K562 (cell line): ENCODE results near the gene CISD3. TPM values are rescaled to one million over a fixed set of nuclear protein-coding genes. Genes with fewer than 3 reads are reported as not detected.

ENCODE experiments used
- ARNT ChIP-seq, 2 experiments: fragments of 450-650 bp; IDR thresholded peaks; 2 replicates each; pipeline ENCODE4 v1.6.1; 2016; ENCODE audit warnings: mild to moderate bottlenecking in 1 of 2
- HDAC8 ChIP-seq: fragments of 450-650 bp; IDR thresholded peaks from 2 replicates; pipeline ENCODE4 v1.6.1; 2016; ENCODE audit warnings: mild to moderate bottlenecking, missing genetic modification characterization, moderate library complexity, missing compliant biosample characterization
- HNRNPLL ChIP-seq: fragments of 200-400 bp; formaldehyde crosslinking; IDR thresholded peaks from 2 replicates; pipeline ENCODE4 v1.6.1; 2017; ENCODE audit warnings: low read length, low read depth, mild to moderate bottlenecking; ENCODE audit not compliant: poor library complexity, severe bottlenecking
- MAFG ChIP-seq: fragments of 450-650 bp; conservative IDR thresholded peaks from 2 replicates; pipeline ENCODE4 v1.6.1; 2016; ENCODE audit warnings: missing genetic modification characterization, missing compliant biosample characterization
- NRF1 ChIP-seq, 2 experiments: fragments of 450-650 bp; IDR thresholded peaks in 1 of 2; conservative IDR thresholded peaks in 1 of 2; 2 replicates each; pipeline ENCODE4 v1.6.1; 2014; ENCODE audit warnings: mild to moderate bottlenecking in 2 of 2
- POLR2A ChIP-seq: fragments of 450-650 bp; conservative IDR thresholded peaks from 2 replicates; pipeline ENCODE4 v1.6.1; 2016
- SREBF2 ChIP-seq: sonication (generic); formaldehyde crosslinking; IDR thresholded peaks from 2 replicates; pipeline ENCODE4 v1.4.0; 2020; ENCODE audit warnings: mild to moderate bottlenecking, missing genetic modification reagents
- TFAM ChIP-seq: fragments of 250-450 bp; sonication (Bioruptor Pico); conservative IDR thresholded peaks from 2 replicates; pipeline ENCODE4 v1.5.0; 2021; ENCODE audit warnings: mild to moderate bottlenecking, moderate library complexity
- U2AF1 ChIP-seq: fragments of 200-400 bp; formaldehyde crosslinking; optimal IDR thresholded peaks from 2 replicates; pipeline ENCODE3; 2017; ENCODE audit warnings: mild to moderate bottlenecking, low read depth, low read length, moderate library complexity
- ZNF551 ChIP-seq: fragments of 250-450 bp; sonication (Bioruptor Pico); IDR thresholded peaks from 2 replicates; pipeline ENCODE4 v1.5.0; 2021; ENCODE audit warnings: mild to moderate bottlenecking, moderate library complexity
- ZNF584 ChIP-seq: fragments of 200-800 bp; sonication (Bioruptor generic); IDR thresholded peaks from 2 replicates; pipeline ENCODE4 v1.6.1; 2016; ENCODE audit warnings: low read depth, mild to moderate bottlenecking, missing genetic modification characterization, missing compliant biosample characterization
- ZNF696 ChIP-seq: fragments of 250-450 bp; sonication (Bioruptor Pico); conservative IDR thresholded peaks from 2 replicates; pipeline ENCODE4 v1.4.0; 2020; ENCODE audit warnings: mild to moderate bottlenecking, moderate library complexity
- ZNF707 ChIP-seq: fragments of 250-450 bp; sonication (Bioruptor Pico); conservative IDR thresholded peaks from 2 replicates; pipeline ENCODE4 v1.8.0; 2022; ENCODE audit warnings: inconsistent platforms, mild to moderate bottlenecking, moderate library complexity
- ZNF75A ChIP-seq: fragments of 450-650 bp; formaldehyde crosslinking; IDR thresholded peaks from 2 replicates; pipeline ENCODE4 v1.4.0; 2020; ENCODE audit warnings: mild to moderate bottlenecking
- polyA plus RNA-seq, 8 experiments: library from polyadenylated mRNA; depleted of rRNA in 4 of 8; stranded (reverse) in 5 of 8; unstranded in 3 of 8; fragments of >200 nt; fragmentation: Nextera tagmentation in 2 of 8; fragmentation: Illumina TruSeq in 1 of 8; extraction: Ambion mirVana in 2 of 8; extraction: Trizol in 1 of 8; gene quantifications; 2 replicates each; pipeline versions ENCODE4 v1.2.1 to v1.2.3, GENCODE V29; 2011 to 2014; ENCODE audit warnings: inconsistent platforms in 1 of 8, missing spikeins in 1 of 8
- total RNA-seq, 7 experiments: library from RNA; depleted of rRNA in 6 of 7; stranded (reverse); fragments of >200 nt in 6 of 7; fragmentation: Illumina TruSeq in 2 of 7; extraction: Trizol in 2 of 7; gene quantifications; 2 replicates each; pipeline versions ENCODE4 v1.2.1 to v1.2.3, GENCODE V29; 2011 to 2021; ENCODE audit warnings: low replicate concordance in 1 of 7
- TF ChIP-seq, protein P1 (sequence below): sonication (generic); formaldehyde crosslinking; IDR thresholded peaks from 2 replicates; pipeline ENCODE4 v1.8.1; 2023; ENCODE audit warnings: mild to moderate bottlenecking, missing genetic modification reagents
- TF ChIP-seq, protein P2 (sequence below): IDR thresholded peaks from 2 replicates; pipeline ENCODE4 v1.6.1; 2011; ENCODE audit warnings: borderline replicate concordance, low read depth, mild to moderate bottlenecking, moderate library complexity, low read length; ENCODE audit not compliant: insufficient read depth, poor library complexity, severe bottlenecking
- TF ChIP-seq, protein P3 (sequence below): fragments of 250-450 bp; sonication (Bioruptor Pico); IDR thresholded peaks from 2 replicates; pipeline ENCODE4 v1.4.0; 2020; ENCODE audit warnings: mild to moderate bottlenecking, moderate library complexity, borderline replicate concordance
- TF ChIP-seq, protein P4 (sequence below): fragments of 450-650 bp; IDR thresholded peaks from 2 replicates; pipeline ENCODE4 v1.6.1; 2017; ENCODE audit warnings: mild to moderate bottlenecking, moderate library complexity
- TF ChIP-seq, protein P5 (sequence below): fragments of 250-450 bp; sonication (Bioruptor Pico); IDR thresholded peaks from 2 replicates; pipeline ENCODE4 v1.4.0; 2020

The CISD3 gene
- total and polyA plus RNA-seq, 9 of the 15 experiments (the other 6 are each of a cell fraction or from before 2014, with no cell fraction given) = 5.0 to 60.7 (median 15.7) TPM

DNA sequence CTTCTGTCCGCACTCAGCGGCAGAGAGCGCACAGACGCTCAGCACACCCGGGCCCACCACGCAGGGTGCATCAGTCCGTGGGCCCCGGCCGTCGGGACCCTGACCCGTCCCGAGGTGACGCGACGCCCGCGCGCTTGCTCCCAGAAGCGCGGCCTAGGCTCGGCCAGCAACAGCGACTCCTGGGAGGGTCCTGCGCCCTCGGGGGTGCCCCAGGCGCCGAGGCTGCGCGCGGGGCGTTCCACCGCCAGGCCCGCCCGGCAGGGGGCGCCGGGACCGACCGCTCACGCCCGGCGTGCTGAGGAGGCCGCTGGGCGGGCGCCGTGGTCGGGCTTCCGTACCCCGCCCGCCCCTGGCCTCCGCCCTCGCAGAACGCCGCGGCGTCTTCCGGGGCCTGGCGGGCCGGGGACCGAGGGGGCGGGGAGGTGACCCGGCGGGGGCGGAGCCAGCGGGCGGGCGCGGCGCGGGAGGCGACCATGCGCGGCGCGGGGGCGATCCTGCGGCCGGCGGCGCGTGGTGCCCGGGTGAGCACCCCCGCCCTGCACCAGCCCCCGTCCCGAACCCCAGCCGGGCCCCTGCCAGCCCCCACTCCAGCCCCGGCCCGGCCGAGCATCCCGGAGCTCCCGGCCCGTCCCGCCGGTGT lies at the start of gene CISD3 (continued):
- TF ChIP-seq, protein P1, sequence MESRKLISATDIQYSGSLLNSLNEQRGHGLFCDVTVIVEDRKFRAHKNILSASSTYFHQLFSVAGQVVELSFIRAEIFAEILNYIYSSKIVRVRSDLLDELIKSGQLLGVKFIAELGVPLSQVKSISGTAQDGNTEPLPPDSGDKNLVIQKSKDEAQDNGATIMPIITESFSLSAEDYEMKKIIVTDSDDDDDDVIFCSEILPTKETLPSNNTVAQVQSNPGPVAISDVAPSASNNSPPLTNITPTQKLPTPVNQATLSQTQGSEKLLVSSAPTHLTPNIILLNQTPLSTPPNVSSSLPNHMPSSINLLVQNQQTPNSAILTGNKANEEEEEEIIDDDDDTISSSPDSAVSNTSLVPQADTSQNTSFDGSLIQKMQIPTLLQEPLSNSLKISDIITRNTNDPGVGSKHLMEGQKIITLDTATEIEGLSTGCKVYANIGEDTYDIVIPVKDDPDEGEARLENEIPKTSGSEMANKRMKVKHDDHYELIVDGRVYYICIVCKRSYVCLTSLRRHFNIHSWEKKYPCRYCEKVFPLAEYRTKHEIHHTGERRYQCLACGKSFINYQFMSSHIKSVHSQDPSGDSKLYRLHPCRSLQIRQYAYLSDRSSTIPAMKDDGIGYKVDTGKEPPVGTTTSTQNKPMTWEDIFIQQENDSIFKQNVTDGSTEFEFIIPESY (CRISPR knock-in tag) = 0 out of 2 replicates have a peak, but pooled peaks have one; percentile 18
- TF ChIP-seq ZNF707 (no peak), ZNF551 (CRISPR knock-in tag) (no peak), ZNF696 (CRISPR knock-in tag) (no peak), HNRNPLL (no peak), MAFG (tag) (no peak), TFAM (CRISPR knock-in tag) (no peak), ZNF584 (CRISPR knock-in tag) (no peak), U2AF1 (peak; percentile 44), ARNT (IDR thresholded peaks at IDR 0.05) (no peak), NRF1 (conservative IDR thresholded peaks at IDR 0.05 in 1 of 2, IDR thresholded peaks at IDR 0.05 in 1 of 2) (peak; percentile 72 to 80), ZNF75A (CRISPR knock-in tag) (no peak), SREBF2 (no peak), POLR2A (no peak; the same call in 1 of the 2 replicates), HDAC8 (tag) (0 out of 2 replicates have a peak, but pooled peaks have one; percentile 36)
- TF ChIP-seq, protein P2, sequence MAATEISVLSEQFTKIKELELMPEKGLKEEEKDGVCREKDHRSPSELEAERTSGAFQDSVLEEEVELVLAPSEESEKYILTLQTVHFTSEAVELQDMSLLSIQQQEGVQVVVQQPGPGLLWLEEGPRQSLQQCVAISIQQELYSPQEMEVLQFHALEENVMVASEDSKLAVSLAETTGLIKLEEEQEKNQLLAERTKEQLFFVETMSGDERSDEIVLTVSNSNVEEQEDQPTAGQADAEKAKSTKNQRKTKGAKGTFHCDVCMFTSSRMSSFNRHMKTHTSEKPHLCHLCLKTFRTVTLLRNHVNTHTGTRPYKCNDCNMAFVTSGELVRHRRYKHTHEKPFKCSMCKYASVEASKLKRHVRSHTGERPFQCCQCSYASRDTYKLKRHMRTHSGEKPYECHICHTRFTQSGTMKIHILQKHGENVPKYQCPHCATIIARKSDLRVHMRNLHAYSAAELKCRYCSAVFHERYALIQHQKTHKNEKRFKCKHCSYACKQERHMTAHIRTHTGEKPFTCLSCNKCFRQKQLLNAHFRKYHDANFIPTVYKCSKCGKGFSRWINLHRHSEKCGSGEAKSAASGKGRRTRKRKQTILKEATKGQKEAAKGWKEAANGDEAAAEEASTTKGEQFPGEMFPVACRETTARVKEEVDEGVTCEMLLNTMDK = peak; percentile 99
- TF ChIP-seq, protein P3, sequence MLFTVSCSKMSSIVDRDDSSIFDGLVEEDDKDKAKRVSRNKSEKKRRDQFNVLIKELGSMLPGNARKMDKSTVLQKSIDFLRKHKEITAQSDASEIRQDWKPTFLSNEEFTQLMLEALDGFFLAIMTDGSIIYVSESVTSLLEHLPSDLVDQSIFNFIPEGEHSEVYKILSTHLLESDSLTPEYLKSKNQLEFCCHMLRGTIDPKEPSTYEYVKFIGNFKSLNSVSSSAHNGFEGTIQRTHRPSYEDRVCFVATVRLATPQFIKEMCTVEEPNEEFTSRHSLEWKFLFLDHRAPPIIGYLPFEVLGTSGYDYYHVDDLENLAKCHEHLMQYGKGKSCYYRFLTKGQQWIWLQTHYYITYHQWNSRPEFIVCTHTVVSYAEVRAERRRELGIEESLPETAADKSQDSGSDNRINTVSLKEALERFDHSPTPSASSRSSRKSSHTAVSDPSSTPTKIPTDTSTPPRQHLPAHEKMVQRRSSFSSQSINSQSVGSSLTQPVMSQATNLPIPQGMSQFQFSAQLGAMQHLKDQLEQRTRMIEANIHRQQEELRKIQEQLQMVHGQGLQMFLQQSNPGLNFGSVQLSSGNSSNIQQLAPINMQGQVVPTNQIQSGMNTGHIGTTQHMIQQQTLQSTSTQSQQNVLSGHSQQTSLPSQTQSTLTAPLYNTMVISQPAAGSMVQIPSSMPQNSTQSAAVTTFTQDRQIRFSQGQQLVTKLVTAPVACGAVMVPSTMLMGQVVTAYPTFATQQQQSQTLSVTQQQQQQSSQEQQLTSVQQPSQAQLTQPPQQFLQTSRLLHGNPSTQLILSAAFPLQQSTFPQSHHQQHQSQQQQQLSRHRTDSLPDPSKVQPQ (CRISPR knock-in tag) = no peak
- TF ChIP-seq, protein P4, sequence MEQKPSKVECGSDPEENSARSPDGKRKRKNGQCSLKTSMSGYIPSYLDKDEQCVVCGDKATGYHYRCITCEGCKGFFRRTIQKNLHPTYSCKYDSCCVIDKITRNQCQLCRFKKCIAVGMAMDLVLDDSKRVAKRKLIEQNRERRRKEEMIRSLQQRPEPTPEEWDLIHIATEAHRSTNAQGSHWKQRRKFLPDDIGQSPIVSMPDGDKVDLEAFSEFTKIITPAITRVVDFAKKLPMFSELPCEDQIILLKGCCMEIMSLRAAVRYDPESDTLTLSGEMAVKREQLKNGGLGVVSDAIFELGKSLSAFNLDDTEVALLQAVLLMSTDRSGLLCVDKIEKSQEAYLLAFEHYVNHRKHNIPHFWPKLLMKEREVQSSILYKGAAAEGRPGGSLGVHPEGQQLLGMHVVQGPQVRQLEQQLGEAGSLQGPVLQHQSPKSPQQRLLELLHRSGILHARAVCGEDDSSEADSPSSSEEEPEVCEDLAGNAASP = no peak
- TF ChIP-seq, protein P5, sequence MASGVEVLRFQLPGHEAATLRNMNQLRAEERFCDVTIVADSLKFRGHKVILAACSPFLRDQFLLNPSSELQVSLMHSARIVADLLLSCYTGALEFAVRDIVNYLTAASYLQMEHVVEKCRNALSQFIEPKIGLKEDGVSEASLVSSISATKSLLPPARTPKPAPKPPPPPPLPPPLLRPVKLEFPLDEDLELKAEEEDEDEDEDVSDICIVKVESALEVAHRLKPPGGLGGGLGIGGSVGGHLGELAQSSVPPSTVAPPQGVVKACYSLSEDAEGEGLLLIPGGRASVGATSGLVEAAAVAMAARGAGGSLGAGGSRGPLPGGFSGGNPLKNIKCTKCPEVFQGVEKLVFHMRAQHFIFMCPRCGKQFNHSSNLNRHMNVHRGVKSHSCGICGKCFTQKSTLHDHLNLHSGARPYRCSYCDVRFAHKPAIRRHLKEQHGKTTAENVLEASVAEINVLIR (CRISPR knock-in tag) = no peak
